HUDEP-2 (cell line): ENCODE results near the gene WDR82.

Source experiments
- DNase-seq, 76 experiments: peaks; one replicate each; lab custom pipeline; 2025; ENCODE audit not compliant: unreplicated experiment in 76 of 76; lab: John Stamatoyannopoulos, UW

Gene WDR82

GRCh38 chr3:52310861-52311575 is 32.6 kb upstream of the WDR82 start:
- DNase-seq, result no peak

- no peak for DNase-seq
These were observed 29.9 kb upstream of the WDR82 start for GRCh38 chr3:52308308-52308707.

DNA sequence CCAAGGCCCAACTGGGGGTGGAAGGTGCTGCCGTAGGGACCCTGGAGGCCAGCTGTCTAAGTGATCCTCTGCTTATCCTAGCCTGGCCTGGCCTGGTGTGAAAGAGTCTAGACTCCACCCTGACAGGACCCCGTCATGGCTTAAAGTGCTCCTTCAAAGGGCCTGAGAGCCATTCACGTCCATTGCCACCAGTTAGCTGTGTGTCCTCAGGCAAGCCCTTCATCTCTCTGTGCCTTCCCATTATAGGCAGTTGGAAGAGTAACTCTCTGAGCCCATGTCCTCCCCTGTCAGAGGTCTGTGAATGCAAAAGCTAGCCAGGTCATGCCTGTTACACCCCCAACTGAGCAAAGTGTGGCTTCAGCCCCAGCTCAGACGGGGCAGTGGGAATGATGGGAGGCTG is 28.5 kb upstream of the WDR82 start:
- no peak for DNase-seq

GRCh38 chr3:52305926-52306325 is 27.5 kb upstream of the WDR82 start:
- DNase-seq, result no peak

DNA sequence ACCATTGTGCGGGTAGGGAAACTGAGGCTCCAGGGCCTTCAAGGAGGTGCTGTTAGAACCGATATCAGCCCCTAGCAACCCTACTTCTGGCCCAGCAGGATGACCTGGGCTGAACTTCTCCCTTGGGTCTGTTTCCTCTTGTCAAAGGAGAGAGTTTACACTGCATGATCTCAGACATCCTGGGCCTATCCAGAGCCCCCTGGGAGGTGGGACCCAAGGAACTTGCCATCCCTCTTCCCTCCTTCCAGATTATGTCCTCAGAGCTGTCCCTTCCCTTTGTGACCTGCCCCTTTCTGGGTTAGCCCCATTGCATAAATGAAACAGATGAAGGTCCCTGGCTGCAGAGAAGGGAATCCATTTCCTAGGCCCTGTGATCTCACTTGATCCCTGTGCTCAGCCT is 25.4 kb upstream of the WDR82 start:
- DNase-seq, result no peak

GRCh38 chr3:52302426-52303145 is 24.1 kb upstream of the WDR82 start:
- DNase-seq, result no peak

DNA sequence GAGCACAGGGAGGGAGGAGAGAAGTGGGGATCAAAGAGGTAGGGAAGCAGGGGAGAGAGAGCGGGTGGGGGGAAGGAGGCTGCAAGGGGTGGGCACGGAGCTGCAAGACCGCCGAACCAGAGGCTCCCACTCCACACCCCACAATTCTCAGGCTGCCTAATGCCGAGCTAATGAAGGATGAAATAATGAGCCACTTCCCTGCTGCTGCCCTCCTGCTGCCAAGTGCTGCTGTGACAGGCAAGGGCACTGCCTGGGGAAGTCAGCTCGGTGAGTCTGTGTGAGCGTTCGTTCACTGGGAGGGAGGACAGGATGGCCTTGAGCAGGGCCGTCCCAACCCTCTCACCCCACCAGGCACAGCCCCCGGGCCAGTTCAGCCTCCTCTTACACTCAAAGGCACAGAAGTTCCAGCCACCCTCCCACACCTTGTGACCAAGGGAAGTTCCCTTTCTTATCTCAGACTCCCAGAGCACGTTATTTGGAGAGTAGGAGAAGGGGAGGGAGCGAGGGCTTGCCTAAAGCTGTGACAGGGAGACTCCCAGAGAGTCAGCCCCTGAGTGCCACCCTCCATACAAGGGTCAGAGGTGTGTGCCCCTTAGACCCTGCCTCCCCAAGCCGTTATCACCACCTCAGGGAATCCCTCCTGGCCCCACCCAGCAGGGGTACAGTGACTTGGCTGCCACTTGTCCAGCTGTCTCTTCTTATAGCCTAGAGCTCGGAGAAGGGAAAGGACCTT is 21.6 kb upstream of the WDR82 start:
- peak in 75 of 76 experiments; percentile 34 to 90 (median 79) for DNase-seq

DNA sequence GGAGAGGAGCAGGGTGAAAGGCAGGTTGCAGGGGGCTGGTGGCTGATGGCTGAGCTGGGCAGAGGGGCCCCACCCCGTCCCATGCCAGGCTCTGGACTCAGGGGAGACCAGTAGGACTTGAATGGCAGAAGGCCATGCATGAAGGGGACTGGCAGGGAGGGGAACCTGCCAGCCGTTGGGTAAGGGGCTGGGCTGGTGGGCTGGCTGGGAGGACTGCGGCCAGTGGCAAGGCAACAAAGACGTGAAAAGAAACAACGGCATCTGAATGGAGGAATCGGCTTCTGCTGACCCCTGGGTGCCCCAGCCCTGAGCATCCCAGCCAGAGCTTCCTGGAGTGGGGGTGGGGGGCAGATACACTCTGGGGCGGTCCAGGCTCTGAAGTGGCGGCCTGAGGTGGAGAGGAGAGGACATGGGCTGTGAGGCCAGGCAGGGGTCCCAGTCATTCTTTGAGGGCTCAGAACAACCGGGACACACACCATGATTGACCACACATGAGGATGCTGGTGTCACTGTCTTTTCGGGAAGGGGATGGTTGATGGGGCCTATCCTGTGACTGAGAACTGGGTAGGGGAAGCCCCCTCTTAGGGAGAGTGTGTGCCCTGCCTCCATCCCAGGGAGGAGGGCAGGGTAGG is 20.9 kb upstream of the WDR82 start:
- no peak for DNase-seq

- DNase-seq, result no peak
These were observed 20.0 kb upstream of the WDR82 start for GRCh38 chr3:52298149-52299098.

DNA sequence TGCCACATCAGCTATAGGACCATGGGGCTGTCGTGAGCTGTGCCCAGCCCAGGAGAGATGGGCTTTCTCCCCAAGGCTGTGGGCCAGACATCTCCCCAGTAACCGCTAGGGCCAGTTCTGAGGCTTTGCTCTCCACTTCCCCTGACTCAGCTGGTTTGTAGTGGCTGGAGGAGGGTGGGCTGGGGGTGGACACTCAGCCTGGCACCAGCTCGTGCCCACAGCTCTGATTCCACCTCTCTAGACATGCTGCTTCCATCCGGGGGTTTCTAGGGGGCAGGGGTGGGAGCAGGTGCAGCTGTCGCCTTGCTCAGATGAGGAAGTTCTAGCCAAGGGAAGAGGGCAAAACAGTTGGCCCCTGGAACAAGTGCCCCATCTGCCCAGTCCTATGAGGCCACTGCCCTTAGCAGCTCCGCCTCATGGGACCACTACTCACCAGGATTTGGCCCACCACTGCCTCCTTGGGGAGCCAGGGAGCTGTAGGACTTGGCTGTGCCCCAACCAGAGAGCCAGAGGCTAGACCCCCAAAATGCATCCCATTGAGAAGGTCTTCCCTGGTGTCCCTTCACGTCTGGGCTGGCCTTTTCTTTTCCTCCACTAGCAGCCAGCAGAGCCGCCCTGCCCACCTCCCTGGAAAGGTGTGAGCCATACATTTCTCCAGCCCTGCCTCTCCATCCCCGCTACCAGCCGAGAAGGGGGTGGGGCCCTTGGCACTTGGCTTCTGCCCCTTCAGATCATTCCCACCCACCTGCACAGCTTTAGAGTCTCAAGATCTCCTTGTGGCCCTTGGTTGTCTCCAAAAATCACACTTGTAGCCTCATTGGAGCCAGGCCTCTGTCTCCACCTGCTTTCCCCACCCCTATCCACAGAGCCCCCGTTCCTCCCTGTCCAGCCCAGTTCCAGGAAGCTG is 19.0 kb upstream of the WDR82 start:
- no peak for DNase-seq

GRCh38 chr3:52295671-52296208 is 17.3 kb upstream of the WDR82 start:
- DNase-seq, result no peak

DNA sequence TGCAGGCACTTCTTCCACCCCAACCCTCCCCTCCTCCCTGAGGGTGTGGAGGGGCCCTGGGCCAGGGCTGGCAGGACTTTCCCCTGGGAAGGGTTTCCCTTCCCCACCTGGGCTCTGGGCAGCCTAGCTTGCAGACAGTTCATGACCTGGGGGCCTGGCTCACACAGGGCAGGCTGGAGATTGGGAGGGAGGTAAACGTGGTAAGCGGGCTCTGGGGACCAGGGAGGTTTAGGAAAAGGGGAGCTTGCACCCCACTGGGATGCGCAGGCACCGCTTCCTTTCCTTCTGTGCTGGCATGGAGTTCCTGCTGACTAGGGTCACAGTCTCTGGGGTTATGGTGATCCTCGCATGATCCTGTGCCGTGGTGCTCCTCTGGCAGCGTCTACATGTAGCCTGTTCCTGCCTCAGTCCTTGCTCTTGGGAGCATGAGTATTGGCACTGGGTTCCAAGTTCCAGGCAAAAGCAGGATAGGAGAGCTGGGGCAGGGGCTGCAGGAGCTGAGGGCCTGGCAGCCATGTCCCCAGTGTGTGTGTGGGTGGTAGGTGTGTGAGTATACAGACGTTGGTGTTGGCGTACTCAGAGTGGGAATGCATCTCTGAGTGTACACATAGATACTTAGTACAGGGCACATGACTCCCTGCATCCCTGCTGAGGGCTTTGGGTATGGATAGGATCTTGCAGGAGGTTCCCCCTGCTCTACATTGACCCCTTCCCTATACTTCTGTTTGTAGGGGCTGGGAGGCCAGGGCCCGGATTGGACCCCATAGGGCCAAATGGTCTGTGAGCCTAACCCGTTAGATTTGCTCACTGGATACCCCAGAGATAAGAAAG is 16.1 kb upstream of the WDR82 start:
- DNase-seq, result no peak

GRCh38 chr3:52293491-52294319 is 15.3 kb upstream of the WDR82 start:
- DNase-seq, result no peak

DNA sequence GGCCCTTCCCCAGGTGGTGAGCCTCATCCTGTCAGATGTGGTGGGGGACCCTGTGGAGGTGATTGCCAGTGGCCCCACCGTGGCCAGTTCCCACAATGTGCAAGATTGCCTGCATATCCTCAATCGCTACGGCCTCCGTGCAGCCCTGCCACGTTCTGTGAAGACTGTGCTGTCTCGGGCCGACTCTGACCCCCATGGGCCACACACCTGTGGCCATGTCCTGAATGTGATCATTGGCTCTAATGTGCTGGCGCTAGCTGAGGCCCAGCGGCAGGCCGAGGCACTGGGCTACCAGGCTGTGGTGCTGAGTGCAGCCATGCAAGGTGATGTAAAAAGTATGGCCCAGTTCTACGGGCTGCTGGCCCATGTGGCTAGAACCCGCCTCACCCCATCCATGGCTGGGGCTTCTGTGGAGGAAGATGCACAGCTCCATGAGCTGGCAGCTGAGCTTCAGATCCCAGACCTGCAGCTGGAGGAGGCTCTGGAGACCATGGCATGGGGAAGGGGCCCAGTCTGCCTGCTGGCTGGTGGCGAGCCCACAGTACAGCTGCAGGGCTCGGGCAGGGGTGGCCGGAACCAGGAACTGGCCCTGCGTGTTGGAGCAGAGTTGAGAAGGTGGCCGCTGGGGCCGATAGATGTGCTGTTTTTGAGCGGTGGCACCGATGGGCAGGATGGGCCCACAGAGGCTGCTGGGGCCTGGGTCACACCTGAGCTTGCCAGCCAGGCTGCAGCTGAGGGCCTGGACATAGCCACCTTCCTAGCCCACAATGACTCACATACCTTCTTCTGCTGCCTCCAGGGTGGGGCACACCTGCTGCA is 14.0 kb upstream of the WDR82 start:
- no peak for DNase-seq

DNA sequence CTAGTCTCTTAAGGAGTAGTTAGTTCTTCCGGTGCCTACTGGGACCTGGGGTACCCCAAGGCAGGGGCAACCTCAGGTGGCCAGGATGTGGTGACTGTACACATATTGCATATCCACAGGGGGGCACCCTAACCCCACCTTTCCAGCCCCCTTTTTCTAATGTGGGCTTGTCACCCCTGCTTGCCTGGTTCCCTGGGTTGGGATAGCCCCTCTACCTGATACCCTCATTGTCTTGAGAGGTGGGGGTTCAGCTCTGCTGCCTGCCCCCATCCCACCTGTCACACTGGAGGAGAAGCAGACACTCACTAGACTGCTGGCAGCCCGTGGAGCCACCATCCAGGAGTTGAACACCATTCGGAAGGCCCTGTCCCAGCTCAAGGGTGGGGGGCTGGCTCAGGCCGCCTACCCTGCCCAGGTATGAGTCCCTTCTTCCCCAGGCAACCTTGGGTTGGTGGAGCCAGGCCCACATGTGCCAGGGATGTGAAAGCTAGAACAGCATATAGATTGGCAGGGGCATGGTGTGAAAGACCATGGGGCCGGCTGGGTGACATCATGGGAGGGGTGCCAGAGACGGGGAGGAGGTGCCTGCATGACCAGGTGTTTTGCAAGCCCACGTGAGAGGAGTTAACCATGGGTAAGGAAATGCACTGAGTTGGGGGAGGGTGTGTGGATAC is 13.2 kb upstream of the WDR82 start:
- peak in 38 of 76 experiments; percentile 1 to 51 (median 26) for DNase-seq
